COLO829 (cell line): ENCODE measurements around the gene ANO7.
"Not testable (repeated sequence)": the region's sequence is repeated elsewhere in the genome, so short reads cannot be mapped to it uniquely, and the experiment has no call there.

Experiments
- DNase-seq: peaks from one replicate; pipeline ENCODE4 v3.0.0; 2012; ENCODE audit warnings: low spot score

Gene ANO7

DNA sequence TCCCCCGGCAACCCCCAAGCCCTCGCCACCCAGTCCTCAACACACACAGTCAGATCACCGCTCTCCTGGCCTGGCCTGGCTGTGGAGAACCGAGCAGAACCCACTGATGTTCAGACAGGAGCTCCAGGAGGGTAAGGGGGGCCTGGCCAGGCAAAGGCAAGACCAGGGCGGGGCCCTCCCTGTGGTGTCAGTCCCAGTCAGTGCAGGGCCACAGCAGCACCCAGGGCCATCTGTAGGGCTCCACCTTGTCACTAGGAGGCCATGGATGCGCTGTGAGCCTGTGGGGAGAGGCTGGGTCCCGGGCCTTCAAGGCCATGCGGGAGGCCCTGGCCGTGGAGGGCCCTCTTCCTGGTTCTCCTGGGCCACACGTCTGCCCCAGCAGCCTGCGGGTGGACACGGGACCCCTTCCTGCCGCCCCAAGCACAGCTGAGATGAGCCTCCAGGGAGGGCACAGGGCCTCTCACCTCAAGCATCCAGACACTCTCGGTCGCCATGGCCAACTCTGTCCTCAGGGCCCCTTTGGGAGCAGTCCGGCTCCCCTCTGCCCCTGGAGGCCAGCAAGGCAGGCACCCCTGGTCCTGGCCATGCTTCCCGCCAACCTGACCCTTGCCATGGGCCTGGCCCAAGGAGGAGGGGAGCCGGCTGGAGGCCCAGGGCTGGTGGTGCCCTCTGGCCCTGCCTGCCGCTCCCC, 2.0 kb downstream of the ANO7 start:
- no peak for DNase-seq

DNA sequence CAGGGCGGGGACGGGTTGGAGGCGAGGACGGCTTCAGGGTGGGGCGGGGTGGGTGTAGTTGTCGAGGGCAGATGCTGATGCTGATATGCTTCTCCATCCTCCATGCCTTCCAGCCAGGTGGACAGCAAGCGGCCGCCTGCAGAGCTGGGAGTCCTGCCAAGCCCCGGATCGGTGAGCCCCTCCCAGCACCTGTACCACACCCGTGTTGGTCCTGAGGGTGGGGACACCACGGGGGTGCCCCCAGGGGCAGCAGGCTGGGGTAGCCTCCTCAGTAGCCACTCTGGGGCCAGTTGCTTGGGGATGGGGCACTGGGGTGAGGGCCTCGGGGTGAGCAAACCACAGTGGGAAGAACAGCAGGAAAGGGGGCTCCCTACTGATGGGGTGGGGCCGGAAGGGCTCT, 2.6 kb downstream of the ANO7 start:
- no peak for DNase-seq

GRCh38 chr2:241193271-241193670, 4.8 kb downstream of the ANO7 start:
- DNase-seq: no peak

- DNase-seq: no peak
Observed at GRCh38 chr2:241194811-241195210, 6.3 kb downstream of the ANO7 start.

DNA sequence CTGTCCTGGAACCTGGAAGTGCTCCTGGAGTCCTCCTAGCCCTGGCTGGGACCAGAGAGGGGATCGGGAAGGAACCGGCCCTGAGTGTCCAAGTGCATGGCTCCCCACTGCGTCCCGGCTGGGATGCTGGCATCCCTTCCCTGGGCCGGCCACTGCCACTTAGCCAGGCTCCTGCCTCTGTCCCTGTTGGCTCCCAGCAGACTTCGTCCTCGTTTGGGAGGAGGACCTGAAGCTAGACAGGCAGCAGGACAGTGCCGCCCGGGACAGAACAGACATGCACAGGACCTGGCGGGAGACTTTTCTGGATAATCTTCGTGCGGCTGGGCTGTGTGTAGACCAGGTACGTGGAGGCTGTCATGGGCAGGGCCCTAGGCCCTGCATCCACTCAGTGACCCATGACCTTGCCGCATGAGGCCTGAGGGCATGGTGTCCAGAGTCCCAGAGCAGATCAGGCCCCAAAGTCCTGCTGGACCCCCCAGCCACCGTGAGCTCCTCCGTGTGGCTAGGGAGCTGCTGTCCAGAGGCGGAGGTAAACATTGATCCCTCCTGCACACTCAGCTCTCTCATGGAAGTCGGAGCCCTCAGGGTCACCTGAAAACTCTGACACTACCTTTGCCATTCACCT, 7.1 kb downstream of the ANO7 start:
- no peak for DNase-seq

GRCh38 chr2:241197246-241197645, 8.8 kb downstream of the ANO7 start:
- not testable (repeated sequence) for DNase-seq

DNA sequence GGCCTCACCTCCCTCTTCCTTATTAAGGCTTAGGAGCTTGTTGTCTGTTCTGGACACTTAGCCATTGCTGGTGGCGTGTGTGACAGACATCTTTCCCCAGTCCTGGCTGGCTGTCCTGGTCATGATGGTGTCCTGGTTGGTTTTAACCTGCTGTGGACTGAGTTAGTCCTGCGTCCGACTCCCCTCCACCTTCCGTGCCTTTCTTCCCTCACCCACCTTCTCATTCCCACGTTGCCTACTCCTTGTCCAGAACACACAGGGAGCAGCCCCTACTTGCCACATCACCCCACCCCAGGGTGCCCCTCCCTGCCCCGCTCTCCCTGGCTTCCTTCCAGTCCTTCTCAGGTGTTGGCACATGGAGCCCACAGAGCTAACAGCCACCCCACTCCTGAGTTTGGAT, 9.5 kb downstream of the ANO7 start:
- no peak for DNase-seq

GRCh38 chr2:241198381-241199279, 10.2 kb downstream of the ANO7 start:
- DNase-seq: no peak

GRCh38 chr2:241199286-241199685, 10.8 kb downstream of the ANO7 start:
- DNase-seq: no peak

DNA sequence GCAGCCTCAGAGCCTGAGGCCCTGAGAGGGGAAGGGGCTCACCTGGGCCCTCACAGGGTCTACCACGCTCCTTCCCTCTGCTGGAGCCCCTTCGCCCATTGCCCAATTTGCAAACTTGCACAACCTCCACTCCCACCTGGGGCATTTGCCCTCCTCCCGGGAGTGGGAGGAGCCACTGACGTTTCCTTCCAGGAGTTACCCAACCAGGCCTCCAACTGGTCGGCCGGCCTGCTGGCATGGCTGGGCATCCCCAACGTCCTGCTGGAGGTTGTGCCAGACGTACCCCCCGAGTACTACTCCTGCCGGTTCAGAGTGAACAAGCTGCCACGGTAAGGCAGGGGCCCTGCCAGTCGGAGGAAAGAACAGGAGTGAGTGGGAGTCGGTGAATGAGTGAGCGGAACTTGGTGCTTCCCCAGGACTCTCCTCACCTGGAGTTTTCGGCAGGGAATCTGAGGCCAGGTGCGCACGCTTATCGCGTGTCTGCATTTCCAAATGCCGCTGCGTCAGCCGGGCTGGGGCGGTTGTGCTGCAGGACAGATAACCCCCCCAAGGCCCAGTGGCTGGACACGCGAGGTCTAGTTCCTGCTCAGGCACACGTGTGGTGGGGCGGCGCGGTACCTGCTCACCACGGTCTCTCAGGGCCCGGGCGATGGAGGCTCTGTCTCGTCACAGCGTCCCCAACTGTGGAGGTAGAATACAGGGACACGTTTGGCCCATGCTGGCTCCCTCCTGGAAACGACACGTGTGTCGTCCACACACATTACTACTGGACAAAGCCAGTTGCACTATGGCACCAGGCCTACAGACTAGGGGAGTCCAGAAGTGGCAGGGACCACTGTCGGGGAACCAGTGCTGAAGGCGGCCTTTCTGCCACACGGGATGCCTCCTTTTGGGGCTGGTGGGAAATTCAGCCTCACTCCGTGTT, 11.7 kb downstream of the ANO7 start:
- no peak for DNase-seq

DNA sequence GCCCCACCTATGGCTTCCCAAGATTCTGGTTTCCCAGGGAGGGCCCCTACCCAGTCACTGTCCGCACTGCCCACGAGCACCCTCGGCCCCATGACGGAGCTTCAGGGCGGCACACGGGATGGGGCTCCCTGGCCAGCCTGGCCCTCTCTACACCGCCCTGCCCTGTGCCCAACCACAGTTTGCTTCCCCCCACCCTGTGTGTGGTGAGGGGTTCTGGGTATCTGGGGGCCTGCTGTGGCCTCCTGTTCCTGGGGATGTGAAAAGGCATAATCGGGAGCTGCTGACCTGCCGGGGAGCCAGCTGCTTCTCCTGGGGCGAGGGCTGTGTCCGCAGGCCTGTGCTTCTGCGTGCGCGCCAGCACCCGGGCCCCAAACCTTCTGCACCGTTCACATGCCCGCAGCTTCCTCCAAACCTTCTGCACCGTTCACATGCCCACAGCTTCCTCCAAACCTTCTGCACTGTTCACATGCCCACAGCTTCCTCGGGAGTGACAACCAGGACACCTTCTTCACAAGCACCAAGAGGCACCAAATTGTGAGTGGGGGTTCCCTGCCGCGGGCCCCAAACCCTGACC, 12.4 kb downstream of the ANO7 start:
- DNase-seq: no peak

- no peak for DNase-seq
Observed at GRCh38 chr2:241201445-241202267, 13.2 kb downstream of the ANO7 start.

GRCh38 chr2:241202268-241202585, 13.8 kb downstream of the ANO7 start:
- no peak for DNase-seq

- DNase-seq: no peak
Observed at GRCh38 chr2:241202681-241203080, 14.2 kb downstream of the ANO7 start.

- no peak for DNase-seq
Observed at GRCh38 chr2:241203218-241204009, 14.9 kb downstream of the ANO7 start.

- no peak for DNase-seq
Observed at GRCh38 chr2:241204010-241204384, 15.5 kb downstream of the ANO7 start.

- no peak for DNase-seq
Observed at GRCh38 chr2:241204490-241204889, 16.0 kb downstream of the ANO7 start.

DNA sequence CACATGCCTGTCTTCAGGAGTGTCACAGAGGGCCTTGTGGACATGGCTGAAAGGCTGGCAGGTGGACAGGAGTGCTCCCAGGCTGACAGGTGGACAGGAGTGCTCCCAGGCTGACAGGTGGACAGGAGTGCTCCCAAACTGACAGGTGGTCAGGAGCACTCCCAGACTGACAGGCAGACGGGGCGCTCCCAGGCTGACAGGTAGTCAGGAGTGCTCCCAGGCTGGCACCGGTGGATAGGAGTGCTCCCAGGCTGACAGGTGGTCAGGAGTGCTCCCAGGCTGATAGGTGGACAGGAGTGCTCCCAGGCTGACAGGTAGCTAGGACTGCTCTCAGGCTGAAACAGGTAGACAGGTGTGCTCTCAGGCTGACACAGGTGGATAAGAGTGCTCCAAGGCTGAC, 16.6 kb downstream of the ANO7 start:
- no peak for DNase-seq

GRCh38 chr2:241207151-241207550, 18.7 kb downstream of the ANO7 start:
- no peak for DNase-seq

- no peak for DNase-seq
Observed at GRCh38 chr2:241207641-241208040, 19.2 kb downstream of the ANO7 start.
